ENCODE data around the gene PATJ. TPM values are rescaled to one million over a fixed set of nuclear protein-coding genes. Genes with fewer than 3 reads are reported as not detected.

PATJ gene
- total RNA-seq, 1 donor from 2014 or later = 39.4 TPM

- no peaks in the 10 kb centered on the region for H3K4me1 Mint-ChIP-seq (ENCODE audit: unreplicated experiment)
- DNase-seq (ENCODE audit: extremely low spot score, unreplicated experiment) = no peak
- H3K36me3 Mint-ChIP-seq = peaks cover 17% of the 10 kb centered on the region
- no peak for TF ChIP-seq CTCF (conservative IDR thresholded peaks at IDR 0.05)
- H3K27ac Mint-ChIP-seq = no peak overlapping the region
- H3K4me3 Mint-ChIP-seq = no peak overlapping the region
- H3K9me3 Mint-ChIP-seq = peaks cover 22% of the 10 kb centered on the region
- no peaks in the 10 kb centered on the region for H3K27me3 Mint-ChIP-seq
These were observed 464.9 kb downstream of the PATJ start for GRCh38 chr1:62207187-62207586.

DNA sequence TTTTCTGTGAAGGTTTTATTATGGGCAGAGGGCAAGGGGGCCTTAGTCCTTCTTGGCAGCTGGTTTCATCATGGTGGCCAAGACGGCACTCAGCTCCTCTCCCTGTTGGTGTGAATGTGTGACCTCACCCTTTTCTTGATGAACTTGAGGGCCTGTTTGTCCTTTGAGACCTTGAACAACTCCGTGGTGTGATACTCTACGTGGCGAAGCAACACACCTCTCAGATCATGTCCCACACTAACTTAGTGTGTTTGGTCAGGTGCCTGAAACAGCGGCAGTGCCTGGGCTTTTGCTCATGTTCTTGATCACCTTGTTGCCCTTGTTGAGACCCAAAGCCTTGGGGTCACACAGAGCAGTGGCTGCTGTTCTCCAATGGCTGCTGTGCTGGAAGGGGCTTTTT is 465.8 kb downstream of the PATJ start:
- H3K27me3 Mint-ChIP-seq = no peaks in the 10 kb centered on the region
- no peaks in the 10 kb centered on the region for H3K4me1 Mint-ChIP-seq (ENCODE audit: unreplicated experiment)
- no peak for DNase-seq (ENCODE audit: extremely low spot score, unreplicated experiment)
- TF ChIP-seq CTCF (conservative IDR thresholded peaks at IDR 0.05) = no peak
- H3K27ac Mint-ChIP-seq = no peak overlapping the region
- H3K4me3 Mint-ChIP-seq = no peak overlapping the region
- peaks cover 17% of the 10 kb centered on the region for H3K36me3 Mint-ChIP-seq
- H3K9me3 Mint-ChIP-seq = peaks cover 22% of the 10 kb centered on the region

GRCh38 chr1:62208970-62209369 is 466.7 kb downstream of the PATJ start:
- peaks cover 17% of the 10 kb centered on the region for H3K36me3 Mint-ChIP-seq
- no peaks in the 10 kb centered on the region for H3K27me3 Mint-ChIP-seq
- DNase-seq (ENCODE audit: extremely low spot score, unreplicated experiment) = no peak
- no peak overlapping the region for H3K27ac Mint-ChIP-seq
- H3K9me3 Mint-ChIP-seq = peaks cover 23% of the 10 kb centered on the region
- no peak overlapping the region for H3K4me3 Mint-ChIP-seq
- H3K4me1 Mint-ChIP-seq (ENCODE audit: unreplicated experiment) = no peaks in the 10 kb centered on the region
- no peak for TF ChIP-seq CTCF (conservative IDR thresholded peaks at IDR 0.05)

GRCh38 chr1:62209931-62210595 is 467.8 kb downstream of the PATJ start:
- no peak for DNase-seq (ENCODE audit: extremely low spot score, unreplicated experiment)
- Mint-ChIP-seq H3K4me3 (no peak overlapping the region), H3K4me1 (ENCODE audit: unreplicated experiment) (no peaks in the 10 kb centered on the region), H3K36me3 (peaks cover 17% of the 10 kb centered on the region), H3K27me3 (no peaks in the 10 kb centered on the region), H3K9me3 (peaks cover 26% of the 10 kb centered on the region), H3K27ac (no peak overlapping the region)
- no peak for TF ChIP-seq CTCF (conservative IDR thresholded peaks at IDR 0.05)

DNA sequence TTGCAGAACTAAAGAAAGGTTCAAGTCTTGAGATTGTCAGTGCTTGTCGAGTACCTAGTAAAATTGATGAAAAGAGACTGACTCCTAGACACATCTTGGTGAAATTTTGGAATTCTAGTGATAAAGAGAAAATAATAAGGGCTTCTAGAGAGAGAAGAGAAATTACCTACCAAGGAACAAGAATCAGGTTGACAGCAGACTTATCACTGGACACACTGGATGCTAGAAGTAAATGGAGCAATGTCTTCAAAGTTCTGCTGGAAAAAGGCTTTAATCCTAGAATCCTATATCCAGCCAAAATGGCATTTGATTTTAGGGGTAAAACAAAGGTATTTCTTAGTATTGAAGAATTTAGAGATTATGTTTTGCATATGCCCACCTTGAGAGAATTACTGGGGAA is 468.7 kb downstream of the PATJ start:
- H3K36me3 Mint-ChIP-seq = peaks cover 17% of the 10 kb centered on the region
- H3K9me3 Mint-ChIP-seq = peaks cover 26% of the 10 kb centered on the region
- no peak for DNase-seq (ENCODE audit: extremely low spot score, unreplicated experiment)
- no peak overlapping the region for H3K27ac Mint-ChIP-seq
- TF ChIP-seq CTCF (conservative IDR thresholded peaks at IDR 0.05) = no peak
- H3K27me3 Mint-ChIP-seq = no peaks in the 10 kb centered on the region
- no peaks in the 10 kb centered on the region for H3K4me1 Mint-ChIP-seq (ENCODE audit: unreplicated experiment)
- no peak overlapping the region for H3K4me3 Mint-ChIP-seq

Data from type B pancreatic cell (in vitro differentiated cells).